COR-L47 (cell line): Measurements from ENCODE around the gene ZBTB4.

Source experiments
- DNase-seq: peaks from one replicate; lab custom pipeline; 2025; lab: John Stamatoyannopoulos, UW

The ZBTB4 gene

DNA sequence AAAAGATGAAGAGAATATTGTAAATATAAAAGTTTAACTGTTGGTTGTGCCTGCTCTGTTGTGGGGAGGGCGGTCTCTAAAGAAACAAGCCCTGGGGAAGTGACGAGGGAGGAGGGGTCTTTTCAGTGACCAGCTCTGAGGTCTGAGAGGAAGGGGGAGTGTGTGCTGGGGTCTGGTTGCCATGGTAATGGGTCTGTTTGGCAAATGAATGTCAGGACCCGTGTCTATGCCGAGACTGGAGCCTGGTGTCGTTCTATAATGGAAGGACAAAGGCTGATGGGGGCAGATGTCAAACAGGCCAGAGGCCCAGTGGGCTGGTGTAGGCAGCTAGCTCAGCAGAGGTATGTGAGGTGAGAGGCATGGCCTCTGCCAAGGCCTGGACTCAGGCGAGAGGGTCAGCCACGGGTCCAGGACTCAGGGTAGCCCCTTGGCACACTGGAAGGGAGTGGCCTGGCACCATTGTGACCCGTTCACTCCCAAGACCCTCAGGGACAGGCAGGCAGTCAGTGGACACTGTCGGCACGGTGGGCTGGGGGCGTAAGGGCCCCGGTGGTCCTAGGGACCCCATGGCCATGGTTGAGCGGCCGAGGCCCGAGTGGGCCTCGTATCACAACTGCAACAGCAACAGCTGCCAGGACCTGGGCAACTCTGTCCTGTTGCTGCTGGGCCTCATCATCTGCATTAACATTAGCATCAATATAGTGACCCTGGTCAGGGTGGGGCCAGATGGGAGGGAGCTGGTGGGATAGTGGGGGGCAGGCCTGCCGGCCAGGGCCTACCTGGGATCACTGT is 59.4 kb downstream of the ZBTB4 start, which contains the start of gene SPEM1:
Gene SPEM1 (plus strand): TSS at position 506 of the 792 bp plus-strand sequence. CDS start 61 bp downstream, at position 567.
- no peak for DNase-seq

DNA sequence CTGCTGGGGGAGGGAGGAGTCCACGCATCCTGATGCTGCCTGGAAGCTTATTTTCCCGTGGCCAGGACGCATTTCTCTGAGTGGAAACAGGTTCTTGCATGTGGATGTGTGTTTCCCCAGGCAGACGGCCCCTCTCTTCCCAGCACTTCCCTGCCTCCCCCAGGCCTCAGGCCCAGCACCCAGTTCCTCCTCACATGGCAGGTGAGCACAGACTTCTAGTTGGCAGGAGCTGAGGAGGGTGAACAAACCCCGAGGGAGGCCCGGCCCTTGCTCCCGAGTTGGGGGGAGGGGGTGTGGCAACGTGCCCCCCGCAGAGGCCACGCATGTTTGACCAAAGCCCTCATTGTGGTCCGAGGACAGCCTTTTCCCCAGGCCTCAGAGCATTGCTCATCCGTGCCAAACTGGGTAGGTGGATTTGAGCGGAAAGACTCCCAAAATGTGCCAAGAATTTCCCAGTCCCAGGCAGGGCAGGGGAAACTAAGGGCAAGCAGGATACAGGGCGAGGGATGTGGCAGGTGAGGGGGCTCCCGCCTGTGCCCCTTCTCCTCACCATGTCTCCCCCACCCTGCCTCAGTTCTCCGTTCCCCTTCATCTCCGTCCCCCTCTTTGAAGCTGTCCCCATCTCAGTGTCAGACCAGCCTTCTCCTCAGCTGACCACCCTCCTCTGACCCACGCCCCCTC is 60.8 kb downstream of the ZBTB4 start:
- DNase-seq, result no peak

DNA sequence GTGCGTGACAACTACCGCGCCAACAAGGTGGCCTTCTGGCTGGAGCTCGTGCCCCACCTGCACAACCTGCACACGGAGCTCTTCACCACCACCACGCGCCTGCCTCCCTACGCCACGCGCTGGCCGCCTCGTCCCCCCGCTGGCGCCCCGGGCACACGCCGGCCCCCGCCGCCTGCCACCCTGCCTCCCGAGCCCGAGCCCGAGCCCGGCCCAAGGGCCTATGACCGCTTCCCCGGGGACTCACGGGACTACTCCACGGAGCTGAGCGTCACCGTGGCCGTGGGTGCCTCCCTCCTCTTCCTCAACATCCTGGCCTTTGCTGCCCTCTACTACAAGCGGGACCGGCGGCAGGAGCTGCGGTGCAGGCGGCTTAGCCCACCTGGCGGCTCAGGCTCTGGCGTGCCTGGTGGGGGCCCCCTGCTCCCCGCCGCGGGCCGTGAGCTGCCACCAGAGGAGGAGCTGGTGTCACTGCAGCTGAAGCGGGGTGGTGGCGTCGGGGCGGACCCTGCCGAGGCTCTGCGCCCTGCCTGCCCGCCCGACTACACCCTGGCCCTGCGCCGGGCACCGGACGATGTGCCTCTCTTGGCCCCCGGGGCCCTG is 62.3 kb downstream of the ZBTB4 start:
- no peak for DNase-seq

DNA sequence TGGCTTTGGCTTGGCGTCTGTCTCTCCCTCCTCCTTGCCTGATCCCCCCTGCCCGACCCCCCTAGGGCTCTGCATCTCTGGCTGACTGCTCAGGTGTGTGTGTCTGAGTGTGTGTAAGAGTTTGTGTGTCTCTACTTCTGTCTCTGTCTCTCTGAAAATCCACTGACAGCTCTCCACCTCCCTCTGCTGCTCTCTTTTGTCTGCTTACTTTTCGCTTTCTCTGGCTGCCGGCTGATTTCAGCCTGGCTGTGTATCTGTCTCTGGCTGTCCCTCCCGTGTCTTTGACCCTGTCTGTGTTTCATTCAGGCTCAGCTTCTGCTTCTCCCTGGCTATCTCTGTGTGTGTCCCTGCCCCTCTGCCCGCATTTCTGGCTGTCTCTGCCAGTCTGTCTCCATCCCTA is 63.1 kb downstream of the ZBTB4 start:
- DNase-seq, result no peak

DNA sequence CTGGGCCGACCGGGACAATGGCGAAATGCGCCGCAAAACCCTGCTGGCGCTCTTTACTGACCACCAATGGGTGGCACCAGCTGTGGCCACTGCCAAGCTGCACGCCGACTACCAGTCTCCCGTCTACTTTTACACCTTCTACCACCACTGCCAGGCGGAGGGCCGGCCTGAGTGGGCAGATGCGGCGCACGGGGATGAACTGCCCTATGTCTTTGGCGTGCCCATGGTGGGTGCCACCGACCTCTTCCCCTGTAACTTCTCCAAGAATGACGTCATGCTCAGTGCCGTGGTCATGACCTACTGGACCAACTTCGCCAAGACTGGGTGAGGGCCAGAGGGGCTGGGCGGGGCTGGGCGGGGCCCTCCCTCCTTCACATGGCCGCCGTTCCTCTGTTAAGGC is 63.6 kb downstream of the ZBTB4 start:
- no peak for DNase-seq

DNA sequence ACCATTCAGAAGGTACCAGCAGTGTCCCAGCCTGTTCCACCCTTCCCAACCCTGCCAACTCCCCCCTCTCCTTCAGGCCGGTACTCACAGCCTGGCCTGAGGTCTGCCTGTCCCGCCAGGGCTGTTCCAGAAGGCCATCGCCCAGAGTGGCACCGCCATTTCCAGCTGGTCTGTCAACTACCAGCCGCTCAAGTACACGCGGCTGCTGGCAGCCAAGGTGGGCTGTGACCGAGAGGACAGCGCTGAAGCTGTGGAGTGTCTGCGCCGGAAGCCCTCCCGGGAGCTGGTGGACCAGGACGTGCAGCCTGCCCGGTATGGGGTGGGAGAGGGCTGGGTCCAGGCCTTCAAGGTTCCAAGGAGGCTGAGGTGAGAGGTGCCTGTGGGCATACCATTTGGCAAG is 64.6 kb downstream of the ZBTB4 start:
- DNase-seq, result no peak

DNA sequence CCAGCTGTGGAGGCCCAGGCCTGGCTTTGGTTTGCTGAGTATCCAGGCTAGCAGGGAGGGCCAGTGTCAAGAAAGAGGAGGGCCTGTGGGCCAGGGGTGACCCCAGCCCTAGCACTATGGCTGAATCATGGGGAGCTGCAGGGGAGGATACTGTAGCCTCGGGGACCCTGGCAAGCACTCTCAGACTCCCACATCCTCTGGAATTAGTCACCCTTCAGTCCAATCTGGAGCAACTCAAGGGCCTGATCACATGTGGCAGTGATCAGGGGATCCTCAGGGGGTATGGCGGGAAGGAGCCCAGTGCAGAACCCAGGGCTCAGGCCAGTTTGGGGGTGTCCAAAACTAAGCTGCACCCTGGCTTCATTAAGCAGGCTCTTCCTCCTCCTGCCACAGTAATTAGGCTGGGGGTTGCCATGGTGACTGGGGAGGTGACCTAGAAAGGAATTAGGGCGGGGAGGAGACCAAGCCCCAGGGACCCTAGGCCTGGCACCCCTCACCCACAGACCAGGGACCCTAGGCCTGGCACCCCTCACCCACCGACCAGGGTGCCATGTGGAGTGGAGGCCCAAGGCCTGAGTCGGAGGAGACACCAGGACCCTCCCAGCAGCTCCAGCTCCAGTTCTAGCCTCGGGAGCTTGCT is 66.0 kb downstream of the ZBTB4 start:
- no peak for DNase-seq

DNA sequence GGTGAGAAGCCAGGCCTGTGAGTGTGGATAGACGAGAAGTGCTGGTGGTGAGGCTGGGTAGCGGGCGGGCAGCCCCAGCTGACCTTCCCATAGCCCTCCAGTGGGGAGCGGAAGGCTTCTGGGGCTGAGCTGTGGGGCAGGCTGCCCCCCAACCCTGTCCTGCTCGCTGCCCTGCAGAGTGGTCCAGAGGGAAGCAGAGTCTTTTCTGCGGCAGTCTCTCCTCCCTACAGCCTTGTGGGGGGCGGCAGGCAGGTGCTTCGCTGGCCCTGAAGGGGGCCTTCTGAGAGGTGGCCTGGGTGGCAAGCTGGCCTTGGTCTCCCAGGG is 68.0 kb downstream of the ZBTB4 start:
- no peak for DNase-seq

DNA sequence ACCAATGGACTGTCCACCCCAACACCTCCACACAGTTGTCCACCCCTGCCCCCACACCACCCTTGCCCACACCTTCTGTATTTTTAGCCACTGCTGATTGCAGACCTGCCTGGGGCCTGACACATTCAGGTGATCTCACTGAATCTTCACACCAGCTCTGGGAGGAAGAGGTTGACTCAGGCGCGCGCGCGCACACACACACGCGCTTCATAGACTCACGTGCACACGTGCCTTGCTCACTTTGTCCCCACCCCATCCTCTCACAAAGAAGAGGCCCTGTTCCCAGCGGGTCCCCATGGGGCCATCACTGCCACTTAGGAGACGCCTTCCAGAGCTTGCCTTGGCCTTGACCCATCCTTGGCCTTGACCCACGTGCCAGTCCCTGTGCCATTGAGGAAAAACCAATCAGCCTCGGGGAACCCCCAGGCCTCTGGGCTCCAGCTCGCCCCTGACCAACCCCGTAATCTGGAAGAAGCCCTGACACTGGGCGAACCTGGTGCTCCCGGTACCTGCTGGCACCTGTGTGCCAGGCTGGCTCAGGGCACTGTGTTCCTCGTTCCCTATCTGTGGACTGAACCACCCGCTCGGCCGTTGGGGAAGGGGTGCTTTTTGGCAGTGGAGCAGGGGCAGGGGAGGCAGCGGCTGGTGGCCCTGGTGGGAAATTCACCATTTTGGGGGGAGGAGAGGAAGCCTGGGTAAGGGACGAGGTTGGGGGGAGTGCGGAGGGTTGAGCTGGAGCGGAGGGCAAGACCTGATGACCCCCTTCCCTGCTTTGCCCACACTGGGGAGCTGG is 68.6 kb downstream of the ZBTB4 start:
- no peak for DNase-seq

DNA sequence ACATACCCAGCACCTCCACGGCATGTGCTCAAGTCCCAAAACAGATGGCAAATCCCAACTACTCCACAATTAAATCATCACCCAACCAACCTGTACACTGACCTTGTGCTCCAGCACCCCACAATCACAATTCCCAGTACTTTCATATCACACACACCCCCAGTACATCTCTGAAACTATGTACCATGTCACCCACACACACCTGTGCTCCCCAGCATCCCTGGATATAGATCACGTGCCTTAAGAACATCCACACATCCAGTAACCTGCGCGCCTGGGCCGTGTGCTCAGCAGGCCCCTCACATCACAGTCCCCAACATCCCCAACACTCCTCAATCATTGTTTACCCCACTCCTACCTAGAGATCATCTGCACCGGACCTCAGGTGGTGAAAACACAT is 69.7 kb downstream of the ZBTB4 start:
- no peak for DNase-seq
